ENCODE data around the gene UGT1A4. TPM values are rescaled to one million over a fixed set of nuclear protein-coding genes. Genes with fewer than 3 reads are reported as not detected.

Gene UGT1A4
- total RNA-seq, 3 donors from 2014 or later (not counting 1 experiment from before 2014, with no cell fraction given) = not detected

DNA sequence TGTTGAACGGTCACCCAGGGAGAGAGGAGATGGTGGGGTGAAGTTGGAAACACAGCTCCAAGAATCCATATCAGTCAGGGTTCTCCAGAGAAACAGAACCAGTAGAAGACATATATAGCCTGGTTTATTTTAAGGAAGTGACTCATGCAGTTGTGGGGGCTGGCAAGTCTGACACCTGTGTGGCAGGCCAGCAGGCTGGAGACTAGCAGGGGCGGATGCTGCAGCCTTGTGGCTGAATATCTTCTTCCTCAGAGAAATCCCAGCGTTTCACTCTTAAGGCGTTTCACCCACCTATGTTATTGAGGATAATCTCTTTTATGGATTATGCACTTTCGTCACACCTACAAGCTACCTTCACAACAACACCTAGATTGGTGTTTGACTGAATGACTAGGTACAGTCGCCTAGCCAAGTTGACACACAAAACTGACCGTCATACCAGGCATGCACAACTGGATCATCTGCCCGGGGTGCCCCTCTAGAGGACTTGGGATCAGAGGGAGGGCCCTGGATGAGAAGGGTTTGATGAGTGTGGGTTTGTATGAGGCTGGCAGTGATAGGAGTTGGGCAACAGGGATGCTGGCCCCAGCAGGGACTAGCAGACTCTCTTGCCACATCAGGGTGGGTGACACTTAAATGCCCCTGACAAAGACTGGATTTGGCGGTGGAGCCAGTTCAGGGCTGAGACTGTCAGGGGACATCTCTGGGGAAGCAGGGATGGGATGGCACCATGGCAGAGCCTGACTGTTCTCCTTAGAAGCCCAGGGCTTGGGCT lies 83.0 kb downstream of the UGT1A4 start:
- no peaks in the 10 kb centered on the region for H3K27me3 ChIP-seq (ENCODE audit: control insufficient read depth, insufficient read depth, low read length)
- H3K4me3 Mint-ChIP-seq = no peak overlapping the region
- no peak for DNase-seq
- no peaks in the 10 kb centered on the region for H3K9me3 Mint-ChIP-seq
- no peaks in the 10 kb centered on the region for H3K36me3 Mint-ChIP-seq
- no peak overlapping the region for H3K27ac Mint-ChIP-seq
- no peaks in the 10 kb centered on the region for H3K4me1 Mint-ChIP-seq
- H3K4me1 ChIP-seq (ENCODE audit: control insufficient read depth, insufficient read depth, low read length) = no peaks in the 10 kb centered on the region
- TF ChIP-seq, protein P1, sequence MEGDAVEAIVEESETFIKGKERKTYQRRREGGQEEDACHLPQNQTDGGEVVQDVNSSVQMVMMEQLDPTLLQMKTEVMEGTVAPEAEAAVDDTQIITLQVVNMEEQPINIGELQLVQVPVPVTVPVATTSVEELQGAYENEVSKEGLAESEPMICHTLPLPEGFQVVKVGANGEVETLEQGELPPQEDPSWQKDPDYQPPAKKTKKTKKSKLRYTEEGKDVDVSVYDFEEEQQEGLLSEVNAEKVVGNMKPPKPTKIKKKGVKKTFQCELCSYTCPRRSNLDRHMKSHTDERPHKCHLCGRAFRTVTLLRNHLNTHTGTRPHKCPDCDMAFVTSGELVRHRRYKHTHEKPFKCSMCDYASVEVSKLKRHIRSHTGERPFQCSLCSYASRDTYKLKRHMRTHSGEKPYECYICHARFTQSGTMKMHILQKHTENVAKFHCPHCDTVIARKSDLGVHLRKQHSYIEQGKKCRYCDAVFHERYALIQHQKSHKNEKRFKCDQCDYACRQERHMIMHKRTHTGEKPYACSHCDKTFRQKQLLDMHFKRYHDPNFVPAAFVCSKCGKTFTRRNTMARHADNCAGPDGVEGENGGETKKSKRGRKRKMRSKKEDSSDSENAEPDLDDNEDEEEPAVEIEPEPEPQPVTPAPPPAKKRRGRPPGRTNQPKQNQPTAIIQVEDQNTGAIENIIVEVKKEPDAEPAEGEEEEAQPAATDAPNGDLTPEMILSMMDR (IDR thresholded peaks at IDR 0.05) = no peak
- no peaks in the 10 kb centered on the region for H3K36me3 ChIP-seq (ENCODE audit: control insufficient read depth, insufficient read depth, low read length)
- intact Hi-C loops (cut with micrococcal nuclease) = no loop called here
- no peaks in the 10 kb centered on the region for H3K9me3 ChIP-seq (ENCODE audit: control insufficient read depth, insufficient read depth, low read length)
- peaks cover 16 to 33% of the 10 kb centered on the region in 2 donors for H3K27me3 Mint-ChIP-seq (ENCODE audit: low read depth in 2 of 2)
- peak in 1 of 3 donors; percentile 49 for ATAC-seq
- WGBS (ENCODE audit: insufficient coverage) = 78% methylated on average over 6 of the region's 9 CpGs
- H3K4me3 ChIP-seq (ENCODE audit: low read length) = no peak overlapping the region
- no peak overlapping the region for H3K27ac ChIP-seq (ENCODE audit: low read length)

DNA sequence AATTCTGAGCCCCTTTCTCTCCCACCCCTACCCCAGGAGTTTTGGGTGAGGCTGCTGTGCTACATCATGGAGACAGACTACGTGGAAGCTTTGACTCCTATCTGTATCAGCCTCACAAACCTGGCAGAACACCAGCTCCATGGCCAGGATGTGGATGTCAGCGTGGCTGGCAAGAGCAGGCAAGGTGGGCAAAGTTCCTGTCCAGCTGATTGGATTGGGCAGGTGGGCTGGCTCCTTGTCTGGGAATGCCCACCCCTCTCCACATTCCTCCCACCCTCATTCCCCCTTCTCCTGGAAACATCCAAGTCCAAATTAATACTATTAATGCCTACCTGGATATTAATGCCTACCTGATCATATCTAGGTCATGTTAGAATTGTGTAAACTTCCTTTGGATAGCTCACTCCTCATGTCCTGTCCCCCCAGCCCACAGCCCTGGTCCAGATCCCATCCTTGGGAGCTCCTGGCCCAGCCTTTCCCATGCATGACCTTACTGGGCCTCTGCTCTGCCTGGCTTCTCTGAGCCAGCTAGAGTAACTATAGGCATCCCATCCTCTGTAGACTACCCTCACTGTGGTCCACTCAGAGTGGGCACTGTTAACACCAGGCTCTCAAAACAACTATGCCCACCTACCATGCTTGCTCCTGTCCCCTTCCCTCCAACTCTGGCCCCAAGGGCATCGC lies 83.7 kb downstream of the UGT1A4 start:
- Histone ChIP-seq H3K9me3 (ENCODE audit: control insufficient read depth, insufficient read depth, low read length) (no peaks in the 10 kb centered on the region), H3K27me3 (ENCODE audit: control insufficient read depth, insufficient read depth, low read length) (no peaks in the 10 kb centered on the region), H3K4me1 (ENCODE audit: control insufficient read depth, insufficient read depth, low read length) (no peaks in the 10 kb centered on the region), H3K36me3 (ENCODE audit: control insufficient read depth, insufficient read depth, low read length) (no peaks in the 10 kb centered on the region), H3K27ac (ENCODE audit: low read length) (no peak overlapping the region), H3K4me3 (ENCODE audit: low read length) (no peak overlapping the region)
- H3K27ac Mint-ChIP-seq = no peak overlapping the region
- H3K9me3 Mint-ChIP-seq = no peaks in the 10 kb centered on the region
- no peaks in the 10 kb centered on the region for H3K4me1 Mint-ChIP-seq
- DNase-seq (no peak), ATAC-seq (no peak)
- TF ChIP-seq, protein P1 (IDR thresholded peaks at IDR 0.05) = no peak
- intact Hi-C loops (cut with micrococcal nuclease) = no loop called here
- 62% methylated on average over 2 of the region's 3 CpGs for WGBS (ENCODE audit: insufficient coverage)
- peaks cover 16 to 33% of the 10 kb centered on the region in 2 donors for H3K27me3 Mint-ChIP-seq (ENCODE audit: low read depth in 2 of 2)
- H3K4me3 Mint-ChIP-seq = no peak overlapping the region
- H3K36me3 Mint-ChIP-seq = no peaks in the 10 kb centered on the region

DNA sequence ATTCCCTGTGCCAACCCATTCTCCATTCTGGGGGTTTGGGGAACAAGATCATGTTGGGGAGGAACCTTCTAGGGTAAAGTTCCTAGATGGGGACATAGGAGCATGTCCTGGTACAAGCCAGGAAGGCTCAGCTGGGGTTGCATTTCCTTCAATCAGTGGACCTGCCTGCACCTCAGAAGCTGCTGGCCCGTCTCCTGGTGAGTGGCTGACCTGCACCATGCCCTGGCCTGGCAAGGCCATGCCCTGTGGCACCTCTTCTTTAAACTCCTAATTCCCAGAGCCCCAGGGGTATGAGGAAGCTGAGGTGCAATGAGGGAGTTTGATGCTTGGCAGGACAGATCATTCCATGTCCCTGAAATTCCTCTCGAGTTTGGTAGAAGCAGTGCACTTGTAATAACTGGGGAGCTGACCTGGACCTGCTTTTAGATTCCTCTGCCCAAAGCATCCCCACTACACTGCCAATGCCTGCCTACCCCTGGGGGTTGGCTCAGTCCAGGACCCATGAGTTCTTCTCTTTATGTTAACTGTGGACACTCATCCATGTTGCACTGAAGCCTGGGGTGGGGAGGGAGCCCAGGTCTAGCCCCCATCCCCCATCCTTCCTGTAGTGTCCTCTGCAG lies 84.9 kb downstream of the UGT1A4 start:
- Mint-ChIP-seq H3K4me3 (no peak overlapping the region), H3K36me3 (no peaks in the 10 kb centered on the region), H3K27ac (no peak overlapping the region), H3K27me3 (ENCODE audit: low read depth in 2 of 2) (peaks cover 16 to 33% of the 10 kb centered on the region in 2 donors), H3K4me1 (no peaks in the 10 kb centered on the region), H3K9me3 (no peaks in the 10 kb centered on the region)
- no peaks in the 10 kb centered on the region for H3K9me3 ChIP-seq (ENCODE audit: control insufficient read depth, insufficient read depth, low read length)
- H3K4me1 ChIP-seq (ENCODE audit: control insufficient read depth, insufficient read depth, low read length) = no peaks in the 10 kb centered on the region
- no peaks in the 10 kb centered on the region for H3K36me3 ChIP-seq (ENCODE audit: control insufficient read depth, insufficient read depth, low read length)
- ATAC-seq (no peak), DNase-seq (no peak)
- intact Hi-C loops (cut with micrococcal nuclease) = no loop called here
- TF ChIP-seq, protein P1 (IDR thresholded peaks at IDR 0.05) = no peak
- no peak overlapping the region for H3K4me3 ChIP-seq (ENCODE audit: low read length)
- WGBS (ENCODE audit: insufficient coverage) = 67% methylated on average over 2 of the region's 2 CpGs
- H3K27me3 ChIP-seq (ENCODE audit: control insufficient read depth, insufficient read depth, low read length) = no peaks in the 10 kb centered on the region
- H3K27ac ChIP-seq (ENCODE audit: low read length) = no peak overlapping the region

Data from natural killer cell (primary cell).